Right lobe of liver (tissue), 6 donors: ENCODE results near the gene ABT1. TPM values are rescaled to one million over a fixed set of nuclear protein-coding genes. Genes with fewer than 3 reads are reported as not detected.

Source experiments
- ATAC-seq, 4 donors: fragments of 200-7000 bp; cut with Tn5 transposase; one replicate each; pipeline ENCODE4 v1.9.1; 2020; ENCODE audit warnings: mild to moderate bottlenecking in 4 of 4, moderate library complexity in 4 of 4
- DNase-seq, 3 donors: peaks; one replicate each; pipeline ENCODE4 v3.0.0-alpha.2; 2020
- H3K27ac ChIP-seq, 3 donors: fragments of 200-600 bp; one replicate each; pipeline ENCODE4 v1.8.0; 2022
- H3K27me3 ChIP-seq, 2 donors: fragments of 200-600 bp; one replicate each; pipeline ENCODE4 v1.8.0; 2022
- H3K36me3 ChIP-seq, 4 donors: fragments of 200-600 bp; sonication (generic) in 1 of 4; one replicate each; pipeline versions ENCODE4 v1.5.1 to v1.8.0; 2017 to 2022; ENCODE audit warnings: control low read depth in 1 of 4
- H3K4me1 ChIP-seq, 4 donors: fragments of 200-600 bp; sonication (generic) in 1 of 4; one replicate each; pipeline versions ENCODE4 v1.5.1 to v1.8.0; 2017 to 2022; ENCODE audit warnings: control low read depth in 1 of 4
- H3K4me3 ChIP-seq, 3 donors: fragments of 200-600 bp; one replicate each; pipeline ENCODE4 v1.8.0; 2022
- H3K9me3 ChIP-seq, 4 donors: fragments of 200-600 bp; sonication (generic) in 1 of 4; one replicate each; pipeline versions ENCODE4 v1.5.1 to v1.8.0; 2017 to 2022; ENCODE audit warnings: control low read depth in 1 of 4
- POLR2A ChIP-seq: fragments of 450-650 bp; IDR thresholded peaks from one replicate; pipeline ENCODE4 v1.6.1; 2017; ENCODE audit warnings: antibody characterized with exemption, mild to moderate bottlenecking
- WGBS: methylation state at CpG from one replicate; pipeline ENCODE4 v1.1.6; 2018; ENCODE audit warnings: low coverage, low lambda C conversion rate; ENCODE audit not compliant: insufficient coverage; ENCODE audit errors: missing lambda C conversion rate; 5-methylcytosine and 5-hydroxymethylcytosine counted together
- intact Hi-C, 2 donors: fragments of 100-400 bp; cut with DNase I; formaldehyde crosslinking; loops; one replicate each; pipeline versions ENCODE4 v1.11.2 to v1.14.1; 2022
- total RNA-seq, 6 experiments: library from RNA; depleted of rRNA in 2 of 6; stranded (reverse); fragments of >200 nt in 2 of 6; fragmentation: NEBNext Ultra II Directional in 3 of 6; extraction: Animal tissue kit (Norgen Biotek cat#: 25700) in 3 of 6; gene quantifications; one replicate each; pipeline versions ENCODE4 v1.1.0 to v1.2.4, GENCODE V29; 2016 to 2023
- TF ChIP-seq, protein P1 (sequence below), 4 donors: fragments of 200-600 bp in 3 of 4; fragments of 450-650 bp in 1 of 4; IDR thresholded peaks; one replicate each; pipeline versions ENCODE4 v1.5.1 to v1.8.0; 2016 to 2022; ENCODE audit warnings: antibody characterized with exemption in 4 of 4, mild to moderate bottlenecking in 2 of 4
- donor health status: DM: no; HTN: yes; CAD: no.
- donor health status: DM: no; HTN: no; CAD: no.
- donor health status: DM: no; HTN: no; CAD: no.
- donor health status: DM: no; HTN: yes; CAD: no.
- donor health status: DM: no; HTN: yes; CAD: no.

The ABT1 gene
- total RNA-seq, 6 experiments from 2014 or later: 5.0 to 9.2 (median 7.0) TPM

DNA sequence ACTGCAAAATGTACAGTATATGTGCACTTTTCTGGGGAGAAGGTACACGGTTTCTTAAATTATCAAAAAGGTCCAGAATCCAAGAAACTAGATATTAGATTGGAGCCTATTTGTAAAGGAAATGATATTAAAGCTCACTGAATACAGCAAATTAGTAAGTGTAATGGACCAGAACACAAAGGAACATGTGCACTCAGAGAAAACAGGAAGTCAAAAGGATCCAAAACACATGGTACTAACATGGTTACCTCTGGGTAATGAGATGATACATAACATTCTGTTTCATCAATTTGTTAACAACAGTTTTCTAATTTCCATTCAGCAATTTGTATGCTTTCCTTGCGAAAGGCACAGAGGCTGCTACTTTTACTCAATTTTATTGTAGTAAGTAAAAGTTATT is 44.1 kb downstream of the ABT1 start:
- 91% methylated on average over 2 of the region's 2 CpGs for WGBS

DNA sequence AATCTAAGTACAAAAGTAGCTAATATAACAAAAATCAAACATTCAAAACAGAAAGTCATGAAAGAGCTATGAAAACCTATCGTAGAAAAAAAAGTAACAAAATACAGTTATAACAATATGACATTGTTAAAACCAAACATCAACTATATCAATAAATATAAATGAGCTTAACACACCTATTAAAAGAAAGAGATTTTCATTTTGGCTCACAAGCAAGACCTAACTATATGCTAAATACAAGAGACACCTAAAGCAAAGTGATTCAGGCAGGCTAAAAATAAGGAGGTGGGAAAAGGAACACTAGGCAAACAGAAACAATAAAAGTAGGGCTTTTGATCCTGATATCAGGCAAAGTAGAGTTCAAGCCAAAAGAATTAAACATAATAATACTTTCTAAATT is 49.3 kb downstream of the ABT1 start:
- 93% methylated on average over 1 of the region's 1 CpG for WGBS
- intact Hi-C loops: no loop called here

More for the DNA sequence above, 44.1 kb downstream of the ABT1 start:
- no peak for DNase-seq
- Histone ChIP-seq H3K36me3 (peaks cover 0 to 36% (median 19%) of the 10 kb centered on the region in 4 donors), H3K27me3 (no peaks in the 10 kb centered on the region), H3K9me3 (peaks cover 0 to 31% (median 15%) of the 10 kb centered on the region in 4 donors), H3K4me3 (no peak overlapping the region), H3K4me1 (no peaks in the 10 kb centered on the region), H3K27ac (no peak overlapping the region)
- intact Hi-C loops: no loop called here
- TF ChIP-seq, protein P1, sequence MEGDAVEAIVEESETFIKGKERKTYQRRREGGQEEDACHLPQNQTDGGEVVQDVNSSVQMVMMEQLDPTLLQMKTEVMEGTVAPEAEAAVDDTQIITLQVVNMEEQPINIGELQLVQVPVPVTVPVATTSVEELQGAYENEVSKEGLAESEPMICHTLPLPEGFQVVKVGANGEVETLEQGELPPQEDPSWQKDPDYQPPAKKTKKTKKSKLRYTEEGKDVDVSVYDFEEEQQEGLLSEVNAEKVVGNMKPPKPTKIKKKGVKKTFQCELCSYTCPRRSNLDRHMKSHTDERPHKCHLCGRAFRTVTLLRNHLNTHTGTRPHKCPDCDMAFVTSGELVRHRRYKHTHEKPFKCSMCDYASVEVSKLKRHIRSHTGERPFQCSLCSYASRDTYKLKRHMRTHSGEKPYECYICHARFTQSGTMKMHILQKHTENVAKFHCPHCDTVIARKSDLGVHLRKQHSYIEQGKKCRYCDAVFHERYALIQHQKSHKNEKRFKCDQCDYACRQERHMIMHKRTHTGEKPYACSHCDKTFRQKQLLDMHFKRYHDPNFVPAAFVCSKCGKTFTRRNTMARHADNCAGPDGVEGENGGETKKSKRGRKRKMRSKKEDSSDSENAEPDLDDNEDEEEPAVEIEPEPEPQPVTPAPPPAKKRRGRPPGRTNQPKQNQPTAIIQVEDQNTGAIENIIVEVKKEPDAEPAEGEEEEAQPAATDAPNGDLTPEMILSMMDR (IDR thresholded peaks at IDR 0.05): no peak
- no peak for TF ChIP-seq POLR2A
- ATAC-seq: no peak

More for the DNA sequence above, 49.3 kb downstream of the ABT1 start:
- no peak for DNase-seq
- H3K27me3 ChIP-seq: no peaks in the 10 kb centered on the region
- H3K27ac ChIP-seq: no peak overlapping the region
- TF ChIP-seq POLR2A: no peak
- TF ChIP-seq, protein P1 (IDR thresholded peaks at IDR 0.05): no peak
- H3K4me1 ChIP-seq: no peaks in the 10 kb centered on the region
- H3K9me3 ChIP-seq: peaks cover 0 to 15% (median 7%) of the 10 kb centered on the region in 4 donors
- ATAC-seq: no peak
- H3K36me3 ChIP-seq: peaks cover 0 to 27% (median 14%) of the 10 kb centered on the region in 4 donors
- no peak overlapping the region for H3K4me3 ChIP-seq

Other genes starting within 250 kb of the ABT1 start
- gene BTN3A2, start 231.8 kb upstream of the ABT1 start, total RNA-seq: 10 to 100 TPM in 5 of 6 experiments, 1 to 10 TPM in 1; 7.7 to 21.6 (median 15.4) TPM
- gene BTN2A2, start 213.8 kb upstream of the ABT1 start, total RNA-seq: 1 to 10 TPM; 1.9 to 5.3 (median 3.7) TPM
- 10 to 100 TPM in 4 of 6 experiments, 1 to 10 TPM in 2; 9.0 to 15.9 (median 10.6) TPM for gene BTN3A1, start 194.7 kb upstream of the ABT1 start, total RNA-seq
- gene BTN3A3, start 156.4 kb upstream of the ABT1 start, total RNA-seq: 10 to 100 TPM in 3 of 6 experiments, 1 to 10 TPM in 3; 5.2 to 13.8 (median 9.1) TPM
- 1 to 10 TPM; 3.6 to 8.3 (median 5.2) TPM for gene BTN2A1, start 139.0 kb upstream of the ABT1 start, total RNA-seq
- gene BTN1A1, start 96.7 kb upstream of the ABT1 start, total RNA-seq: not detected
- gene HMGN4, start 58.6 kb upstream of the ABT1 start, total RNA-seq: 10 to 100 TPM in 3 of 6 experiments, 1 to 10 TPM in 3; 5.8 to 13.2 (median 9.1) TPM
- 10 to 100 TPM in 1 of 6 experiments, 1 to 10 TPM in 5; 2.9 to 10.3 (median 8.6) TPM for gene ZNF322, start 62.8 kb downstream of the ABT1 start, total RNA-seq